Measurements from ENCODE around the gene ZFP3. TPM values are rescaled to one million over a fixed set of nuclear protein-coding genes. Genes with fewer than 3 reads are reported as not detected.
"Not testable (repeated sequence)": the region's sequence is repeated elsewhere in the genome, so short reads cannot be mapped to it uniquely, and the experiment has no call there.

The ZFP3 gene
- total and polyA plus RNA-seq, 4 donors: 0.75 to 6.0 (median 3.5) TPM

DNA sequence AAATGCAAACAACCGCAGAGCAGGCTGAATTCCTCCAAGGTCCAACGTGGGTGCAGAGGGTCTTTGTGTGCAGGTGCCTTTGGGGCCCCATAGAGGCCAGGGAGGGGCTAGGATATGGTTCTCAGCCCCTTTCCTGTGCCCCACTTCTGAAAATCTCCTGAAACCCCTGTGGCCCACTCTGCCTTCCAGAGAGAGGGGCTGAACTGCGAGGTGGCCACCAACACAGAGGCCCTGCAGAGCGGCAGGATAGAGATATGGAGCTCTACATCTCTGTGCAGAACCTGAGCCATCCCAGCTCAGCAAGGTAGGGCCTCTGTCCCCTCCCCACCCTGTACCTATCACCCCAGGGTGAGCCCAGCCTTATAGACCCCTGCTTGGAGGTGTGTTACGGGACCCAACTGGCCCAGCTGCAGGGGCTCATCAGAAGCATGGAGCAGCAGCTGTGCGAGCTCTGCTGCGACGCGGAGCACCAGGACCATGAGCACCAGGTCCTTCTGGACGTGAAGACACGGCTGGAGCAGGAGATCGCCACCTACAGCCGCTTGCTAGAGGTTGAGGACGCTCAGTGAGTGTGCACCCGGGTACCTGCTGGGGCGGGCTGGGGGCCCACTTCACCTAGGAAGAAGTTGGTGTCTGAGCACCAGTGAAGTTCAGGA lies 43.0 kb downstream of the ZFP3 start:
- Histone ChIP-seq H3K4me1 (ENCODE audit: control insufficient read depth in 1 of 2, insufficient read depth in 2 of 2, low read length in 2 of 2) (no peaks in the 10 kb centered on the region), H3K4me3 (ENCODE audit: low read length in 2 of 2) (no peak overlapping the region), H3K36me3 (ENCODE audit: control insufficient read depth in 1 of 2, insufficient read depth in 2 of 2, low read length in 1 of 2) (no peaks in the 10 kb centered on the region), H3K27ac (ENCODE audit: low read depth in 1 of 2, low read length in 2 of 2) (no peak overlapping the region), H3K27me3 (ENCODE audit: control insufficient read depth in 1 of 2, insufficient read depth in 2 of 2, low read length in 1 of 2) (peaks cover 0 to 2% of the 10 kb centered on the region in 2 donors), H3K9me3 (ENCODE audit: control insufficient read depth, low read length) (peaks cover 1% of the 10 kb centered on the region)
- DNase-seq (peak; percentile 35 to 75), ATAC-seq (ENCODE audit: low FRiP score) (no peak)
- 93 to 94% methylated on average over 16 of the region's 16 CpGs for WGBS, 2 donors
- intact Hi-C loops (cut with DNase I): no loop called here

DNA sequence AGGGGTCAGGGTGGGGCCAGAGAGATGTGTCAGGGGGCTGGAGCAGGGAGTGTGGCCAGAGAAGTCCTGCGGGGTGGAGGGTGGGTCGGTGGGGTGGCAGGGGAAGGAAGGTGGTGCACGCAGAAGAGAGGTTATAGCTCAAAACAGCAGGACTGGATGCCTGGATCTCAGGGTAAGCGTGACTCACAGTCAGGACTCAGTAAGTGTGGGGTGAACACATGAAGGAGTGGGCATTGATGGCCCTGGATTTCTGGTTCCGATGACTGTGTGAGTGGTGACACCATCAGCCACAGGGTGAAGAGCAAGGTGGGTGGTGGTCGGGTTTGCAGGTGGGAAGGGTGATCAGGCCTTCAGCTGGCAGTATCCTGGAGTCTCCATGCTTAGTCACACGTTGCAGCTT lies 43.8 kb downstream of the ZFP3 start:
- 72 to 76% methylated on average over 7 of the region's 7 CpGs for WGBS, 2 donors
- DNase-seq: not testable (repeated sequence)

DNA sequence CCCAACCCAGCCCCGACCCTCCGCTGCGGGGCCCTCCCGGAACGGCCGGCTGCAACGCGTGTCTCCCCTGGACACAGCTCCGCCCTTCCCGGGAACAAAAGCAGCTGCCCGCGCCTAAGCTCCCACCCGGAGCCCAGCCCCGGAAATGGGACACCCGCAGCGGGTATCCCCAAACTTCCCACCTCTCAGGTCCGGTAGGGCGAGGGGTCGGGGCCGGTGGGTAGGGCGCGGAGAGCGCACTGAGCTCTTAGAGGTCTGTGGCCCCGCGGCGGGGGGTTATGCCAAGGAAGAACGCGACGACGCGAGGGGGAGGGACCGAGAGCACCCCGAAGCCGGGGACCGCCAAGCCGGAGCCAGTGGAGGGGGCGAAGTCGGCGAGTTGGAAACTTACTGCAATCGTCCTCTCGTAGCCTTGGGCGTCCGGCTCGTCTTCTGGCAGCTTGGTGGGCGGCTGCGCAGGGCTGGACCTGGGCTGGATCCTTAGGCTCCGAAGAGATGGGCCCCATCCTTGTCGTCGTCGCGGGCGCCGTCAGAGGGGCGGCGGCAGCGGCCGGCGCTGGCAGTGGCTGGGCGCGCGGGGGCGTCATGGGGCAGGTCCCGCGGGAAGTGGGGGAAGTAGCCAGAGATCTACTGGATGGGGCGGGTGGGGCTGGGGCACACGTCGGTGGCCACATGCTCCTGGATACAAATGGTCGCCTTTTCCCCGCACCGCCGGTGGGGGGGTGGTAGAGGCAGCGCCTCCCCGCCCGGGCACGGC lies 44.5 kb downstream of the ZFP3 start:
- WGBS, 2 donors: 1 to 2% methylated on average over 60 to 75 of the region's 75 CpGs
- Histone ChIP-seq H3K9me3 (ENCODE audit: control insufficient read depth, low read length) (peaks cover under 1% of the 10 kb centered on the region), H3K36me3 (ENCODE audit: control insufficient read depth in 1 of 2, insufficient read depth in 2 of 2, low read length in 1 of 2) (no peaks in the 10 kb centered on the region), H3K4me1 (ENCODE audit: control insufficient read depth in 1 of 2, insufficient read depth in 2 of 2, low read length in 2 of 2) (no peaks in the 10 kb centered on the region), H3K27ac (ENCODE audit: low read depth in 1 of 2, low read length in 2 of 2) (no peak overlapping the region), H3K27me3 (ENCODE audit: control insufficient read depth in 1 of 2, insufficient read depth in 2 of 2, low read length in 1 of 2) (no peaks in the 10 kb centered on the region), H3K4me3 (ENCODE audit: low read length in 2 of 2) (peak overlapping the region; percentile 9 to 63)
- ATAC-seq (ENCODE audit: low FRiP score) (peak; percentile 60), DNase-seq (peak in 1 of 2 donors; percentile 79)
- intact Hi-C loops (cut with DNase I): no loop called here

More for the DNA sequence above, 43.8 kb downstream of the ZFP3 start:
- H3K27ac ChIP-seq (ENCODE audit: low read depth in 1 of 2, low read length in 2 of 2); H3K27me3 ChIP-seq (ENCODE audit: control insufficient read depth in 1 of 2, insufficient read depth in 2 of 2, low read length in 1 of 2); H3K36me3 ChIP-seq (ENCODE audit: control insufficient read depth in 1 of 2, insufficient read depth in 2 of 2, low read length in 1 of 2); H3K9me3 ChIP-seq (ENCODE audit: control insufficient read depth, low read length); H3K4me3 ChIP-seq (ENCODE audit: low read length in 2 of 2); intact Hi-C loops (cut with DNase I); H3K4me1 ChIP-seq (ENCODE audit: control insufficient read depth in 1 of 2, insufficient read depth in 2 of 2, low read length in 2 of 2); ATAC-seq (ENCODE audit: low FRiP score): not testable (repeated sequence)

DNA sequence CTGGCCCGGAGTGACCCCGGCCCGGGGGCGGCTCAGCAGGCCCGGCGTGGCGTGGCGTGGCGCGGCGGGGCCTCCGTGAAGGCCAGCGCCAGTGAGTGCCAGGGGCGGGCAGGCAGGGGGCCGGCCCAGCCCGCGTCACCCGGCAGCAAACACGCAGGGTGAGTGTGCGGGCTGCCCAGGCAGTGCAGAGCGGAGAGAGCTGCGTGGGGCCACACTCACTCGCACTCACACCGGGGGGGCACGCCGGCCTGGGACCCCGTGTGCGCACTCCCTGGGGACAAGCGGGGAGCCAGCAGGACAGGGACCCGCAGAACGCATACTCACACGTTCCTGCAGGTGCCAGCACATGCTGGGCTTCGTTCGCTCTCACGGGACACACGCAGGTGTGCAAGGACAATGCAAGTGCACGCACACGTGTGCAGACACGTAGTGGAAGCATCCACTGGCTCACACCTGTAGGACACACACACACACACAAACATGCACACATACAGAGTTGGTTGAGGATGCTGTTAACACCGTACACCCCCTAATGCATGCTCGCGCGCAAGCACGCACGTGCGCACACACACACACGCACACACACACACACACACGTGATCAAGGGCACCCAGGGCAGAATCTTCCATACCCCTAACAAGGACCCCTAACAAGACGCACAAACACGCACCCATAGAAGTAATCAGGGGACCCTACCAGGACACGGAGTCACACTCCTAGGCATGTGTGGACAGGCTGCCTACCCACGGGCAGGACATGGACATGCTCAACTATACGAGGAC lies 45.3 kb downstream of the ZFP3 start:
- no peaks in the 10 kb centered on the region for H3K9me3 ChIP-seq (ENCODE audit: control insufficient read depth, low read length)
- H3K4me1 ChIP-seq (ENCODE audit: control insufficient read depth in 1 of 2, insufficient read depth in 2 of 2, low read length in 2 of 2): no peaks in the 10 kb centered on the region
- DNase-seq: peak in 1 of 2 donors; percentile 55
- H3K4me3 ChIP-seq (ENCODE audit: low read length in 2 of 2): no peak overlapping the region
- intact Hi-C loops (cut with DNase I): no loop called here
- H3K36me3 ChIP-seq (ENCODE audit: control insufficient read depth in 1 of 2, insufficient read depth in 2 of 2, low read length in 1 of 2): no peaks in the 10 kb centered on the region
- H3K27me3 ChIP-seq (ENCODE audit: control insufficient read depth in 1 of 2, insufficient read depth in 2 of 2, low read length in 1 of 2): no peaks in the 10 kb centered on the region
- ATAC-seq (ENCODE audit: low FRiP score): peak; percentile 44
- 48 to 58% methylated on average over 40 to 53 of the region's 53 CpGs for WGBS, 2 donors
- no peak overlapping the region for H3K27ac ChIP-seq (ENCODE audit: low read depth in 1 of 2, low read length in 2 of 2)

DNA sequence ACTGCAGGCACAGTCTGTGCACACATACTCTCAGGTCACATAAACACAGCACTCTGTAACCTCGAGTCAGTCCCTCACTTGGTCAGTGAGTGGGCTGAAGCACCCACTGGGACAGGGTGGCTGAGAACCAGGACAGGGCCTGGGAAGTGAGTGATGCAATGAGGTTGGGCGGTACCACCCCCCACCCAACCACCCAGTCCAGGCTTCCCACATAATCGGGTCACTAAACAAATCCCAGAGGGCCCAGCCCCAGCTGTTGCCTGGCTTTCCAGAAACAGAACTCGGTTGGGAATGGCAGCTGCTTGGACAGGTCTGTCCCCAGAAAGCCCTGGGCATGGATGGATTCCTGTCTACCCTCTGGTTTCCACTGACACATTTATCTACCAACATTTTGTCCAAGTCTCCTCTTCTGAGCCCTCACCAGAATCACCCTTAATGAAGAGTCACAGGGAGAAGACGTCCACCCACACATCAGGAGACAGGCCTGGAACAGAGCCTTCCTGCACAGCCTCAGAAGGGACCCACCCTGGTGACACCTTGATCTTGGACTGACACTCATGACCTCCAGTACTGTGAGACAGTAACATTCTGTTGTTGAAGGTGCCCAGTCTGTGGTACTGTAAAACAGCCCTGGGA lies 46.0 kb downstream of the ZFP3 start:
- WGBS, 2 donors: 66 to 67% methylated on average over 5 of the region's 5 CpGs
- ATAC-seq (ENCODE audit: low FRiP score); H3K9me3 ChIP-seq (ENCODE audit: control insufficient read depth, low read length); H3K36me3 ChIP-seq (ENCODE audit: control insufficient read depth in 1 of 2, insufficient read depth in 2 of 2, low read length in 1 of 2); H3K4me3 ChIP-seq (ENCODE audit: low read length in 2 of 2); H3K27ac ChIP-seq (ENCODE audit: low read depth in 1 of 2, low read length in 2 of 2); H3K27me3 ChIP-seq (ENCODE audit: control insufficient read depth in 1 of 2, insufficient read depth in 2 of 2, low read length in 1 of 2); H3K4me1 ChIP-seq (ENCODE audit: control insufficient read depth in 1 of 2, insufficient read depth in 2 of 2, low read length in 2 of 2); intact Hi-C loops (cut with DNase I): not testable (repeated sequence)
- DNase-seq: peak in 1 of 2 donors; percentile 53

DNA sequence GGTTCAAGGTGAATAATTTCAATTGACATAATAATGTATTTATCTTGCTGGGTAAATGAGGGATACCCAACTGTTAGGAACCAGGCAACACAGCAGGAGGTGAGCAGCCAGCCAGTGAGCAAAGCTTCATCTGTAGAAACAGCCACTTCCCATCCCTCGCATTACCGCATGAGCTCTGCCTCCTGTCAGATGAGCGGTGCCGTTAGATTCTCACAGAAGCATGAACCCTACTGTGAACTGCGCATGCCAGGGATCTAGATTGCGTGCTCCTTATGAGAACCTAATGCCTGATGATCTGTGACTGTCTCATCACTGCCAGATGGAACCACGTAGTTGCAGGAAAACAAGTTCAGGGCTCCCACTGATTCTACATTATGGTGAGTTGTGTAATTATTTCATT lies 46.6 kb downstream of the ZFP3 start:
- H3K36me3 ChIP-seq (ENCODE audit: control insufficient read depth in 1 of 2, insufficient read depth in 2 of 2, low read length in 1 of 2); H3K4me1 ChIP-seq (ENCODE audit: control insufficient read depth in 1 of 2, insufficient read depth in 2 of 2, low read length in 2 of 2); DNase-seq; H3K27me3 ChIP-seq (ENCODE audit: control insufficient read depth in 1 of 2, insufficient read depth in 2 of 2, low read length in 1 of 2); ATAC-seq (ENCODE audit: low FRiP score); H3K4me3 ChIP-seq (ENCODE audit: low read length in 2 of 2); H3K27ac ChIP-seq (ENCODE audit: low read depth in 1 of 2, low read length in 2 of 2); intact Hi-C loops (cut with DNase I); H3K9me3 ChIP-seq (ENCODE audit: control insufficient read depth, low read length): not testable (repeated sequence)
- 84 to 86% methylated on average over 7 of the region's 7 CpGs for WGBS, 2 donors

DNA sequence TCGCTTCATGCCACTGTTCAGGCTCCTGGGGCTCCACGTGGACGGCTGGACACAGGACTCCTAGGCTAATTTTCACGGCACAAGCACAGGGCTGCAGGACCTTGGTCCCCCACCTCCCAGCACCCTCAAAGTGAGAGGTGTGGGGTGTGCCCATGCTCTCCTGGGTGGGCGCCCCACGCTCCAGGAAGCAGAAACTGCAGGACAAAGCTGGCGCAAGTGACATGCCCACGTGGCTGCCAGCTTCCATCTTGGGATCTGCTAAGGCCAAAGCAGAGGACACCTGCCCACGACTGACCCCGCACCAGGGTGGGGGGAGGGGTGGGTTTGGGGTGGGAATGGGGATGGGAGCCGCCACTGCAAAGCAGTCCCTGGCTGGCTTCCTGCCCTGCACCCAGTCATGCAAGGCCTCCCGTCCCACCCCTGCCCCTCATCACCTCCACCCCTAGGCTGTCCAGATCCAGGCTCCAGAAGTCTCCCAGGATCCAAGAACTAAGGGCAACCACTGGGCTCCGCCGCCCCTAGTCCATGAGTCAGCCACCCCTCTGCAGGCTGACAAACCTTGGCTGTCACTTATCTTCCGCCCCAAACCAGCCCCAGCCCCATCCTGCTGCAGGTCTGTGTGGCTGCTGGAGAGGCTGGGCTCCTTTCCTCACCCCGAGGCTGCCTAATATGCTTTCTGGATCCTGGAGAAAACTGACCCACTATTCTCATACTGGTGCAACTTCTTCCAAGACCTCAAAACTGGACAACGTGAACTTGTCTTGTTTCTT lies 48.6 kb downstream of the ZFP3 start:
- DNase-seq (peak in 1 of 2 donors; percentile 73), ATAC-seq (ENCODE audit: low FRiP score) (no peak)
- Histone ChIP-seq H3K4me1 (ENCODE audit: control insufficient read depth in 1 of 2, insufficient read depth in 2 of 2, low read length in 2 of 2) (no peaks in the 10 kb centered on the region), H3K27ac (ENCODE audit: low read depth in 1 of 2, low read length in 2 of 2) (no peak overlapping the region), H3K9me3 (ENCODE audit: control insufficient read depth, low read length) (no peaks in the 10 kb centered on the region), H3K27me3 (ENCODE audit: control insufficient read depth in 1 of 2, insufficient read depth in 2 of 2, low read length in 1 of 2) (no peaks in the 10 kb centered on the region), H3K4me3 (ENCODE audit: low read length in 2 of 2) (no peak overlapping the region), H3K36me3 (ENCODE audit: control insufficient read depth in 1 of 2, insufficient read depth in 2 of 2, low read length in 1 of 2) (no peaks in the 10 kb centered on the region)
- intact Hi-C loops (cut with DNase I): no loop called here
- WGBS, 2 donors: 79 to 81% methylated on average over 13 to 17 of the region's 17 CpGs

DNA sequence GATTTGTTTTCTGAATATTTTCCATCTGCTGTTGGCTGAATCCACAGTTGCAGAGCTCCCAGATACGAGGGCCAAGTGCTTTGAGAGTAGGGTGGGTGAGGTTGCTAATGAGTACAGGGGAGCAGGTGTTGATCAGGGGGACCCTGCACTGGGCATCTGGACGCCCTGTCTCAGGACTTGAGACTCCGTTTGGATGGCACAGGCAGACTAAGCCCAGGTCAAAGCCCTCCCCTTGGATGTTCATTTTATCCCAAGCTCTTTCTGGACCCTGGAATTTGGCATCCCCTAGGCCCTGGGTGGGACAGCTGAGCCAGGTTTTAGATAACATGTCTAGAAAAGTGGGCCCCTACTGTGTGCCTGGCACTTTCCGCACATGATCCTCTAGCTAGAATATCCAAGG lies 49.6 kb downstream of the ZFP3 start:
- no peak for DNase-seq
- no peaks in the 10 kb centered on the region for H3K4me1 ChIP-seq (ENCODE audit: control insufficient read depth in 1 of 2, insufficient read depth in 2 of 2, low read length in 2 of 2)
- H3K27me3 ChIP-seq (ENCODE audit: control insufficient read depth in 1 of 2, insufficient read depth in 2 of 2, low read length in 1 of 2): no peaks in the 10 kb centered on the region
- intact Hi-C loops (cut with DNase I): no loop called here
- no peaks in the 10 kb centered on the region for H3K36me3 ChIP-seq (ENCODE audit: control insufficient read depth in 1 of 2, insufficient read depth in 2 of 2, low read length in 1 of 2)
- H3K9me3 ChIP-seq (ENCODE audit: control insufficient read depth, low read length): no peaks in the 10 kb centered on the region
- no peak overlapping the region for H3K4me3 ChIP-seq (ENCODE audit: low read length in 2 of 2)
- no peak overlapping the region for H3K27ac ChIP-seq (ENCODE audit: low read depth in 1 of 2, low read length in 2 of 2)
- ATAC-seq (ENCODE audit: low FRiP score): no peak
- WGBS, 2 donors: 72 to 79% methylated on average over 4 of the region's 4 CpGs
